Dermis lymphatic vessel endothelial cell (primary cell): Measurements from ENCODE around the gene RBM47. TPM values are rescaled to one million over a fixed set of nuclear protein-coding genes. Genes with fewer than 3 reads are reported as not detected.

Experiments
- total RNA-seq: library from RNA; depleted of rRNA; stranded (reverse); fragments of >200 nt; gene quantifications from 2 replicates; pipeline ENCODE4 v1.2.1, GENCODE V29; 2014

RBM47 gene
- total RNA-seq, result under 0.01 TPM in 1 of 2 replicates, not detected in the other

DNA sequence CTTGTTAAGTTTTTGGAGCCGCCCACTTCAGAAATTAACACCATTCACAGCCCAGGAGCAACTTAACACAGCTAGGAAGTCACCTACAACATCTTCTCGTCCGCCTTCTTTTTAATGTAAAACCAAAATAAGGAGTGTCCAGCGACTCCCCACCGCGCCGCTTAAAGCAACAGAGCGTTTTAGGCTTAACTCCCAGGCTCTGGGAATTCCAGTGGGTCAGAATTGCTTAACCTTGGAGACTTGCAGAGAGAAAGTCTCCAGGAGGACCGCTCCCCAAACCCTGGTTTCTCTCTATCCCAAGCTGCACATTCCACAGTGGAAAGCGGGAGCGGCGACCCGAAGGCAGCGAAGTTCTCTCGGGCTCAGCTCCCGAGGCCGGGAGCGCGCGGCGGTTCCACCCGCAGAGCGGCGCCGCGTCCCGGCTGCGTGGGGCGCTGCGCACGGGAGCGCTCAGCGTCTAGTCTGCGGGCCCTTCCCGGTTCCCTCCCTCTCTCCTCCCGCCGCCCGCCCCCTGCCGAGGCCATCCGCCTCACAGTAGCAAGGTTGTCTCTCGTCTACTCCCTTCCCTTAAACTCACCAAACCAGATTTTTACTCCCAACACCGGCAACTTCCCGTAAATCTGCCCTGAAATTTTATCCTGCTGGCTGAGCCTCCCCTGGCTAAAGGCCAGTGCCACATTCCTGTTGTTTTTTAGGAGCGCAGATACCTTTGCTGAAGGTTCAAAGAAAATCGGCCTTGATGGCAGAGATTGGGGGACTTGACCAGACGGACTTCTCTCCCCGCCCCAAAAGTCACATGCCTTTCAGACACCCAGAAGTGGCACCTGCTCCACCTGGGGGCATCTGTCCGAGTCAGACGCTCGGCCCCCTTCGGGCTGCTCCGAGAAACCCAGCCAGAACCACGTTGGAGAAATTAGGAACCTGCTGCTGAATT lies at the start of gene RBM47:
Gene RBM47, minus strand, starts transcription at position 464 of the 934 bp plus-strand sequence. CDS start 190,971 bp downstream, outside the sequence.

Other genes starting within 250 kb of the RBM47 start
- under 0.01 TPM in 1 of 2 replicates, not detected in the other for gene NSUN7, start 120.1 kb upstream of the RBM47 start, total RNA-seq